ENCODE results near the gene LHFPL6. TPM values are rescaled to one million over a fixed set of nuclear protein-coding genes. Genes with fewer than 3 reads are reported as not detected.

LHFPL6 gene
- total and polyA plus RNA-seq, 2 experiments from 2014 or later = 91.2 to 111 TPM

- WGBS, 2 experiments (ENCODE audit: low coverage in 1 of 2, low lambda C conversion rate in 2 of 2, missing lambda C conversion rate in 2 of 2) = 42 to 48% methylated on average over 3 of the region's 3 CpGs
- Histone ChIP-seq H2AFZ (no peak overlapping the region), H3K27ac (no peak overlapping the region), H3F3A (ENCODE audit: insufficient read depth) (peaks cover 4% of the 10 kb centered on the region; the same call in 1 of the 2 replicates), H3K4me1 (ENCODE audit: insufficient read depth) (peaks cover 12% of the 10 kb centered on the region; the same call in 1 of the 2 replicates), H3K9me2 (ENCODE audit: insufficient read depth) (no peaks in the 10 kb centered on the region), H4K20me1 (ENCODE audit: insufficient read depth) (no peaks in the 10 kb centered on the region), H3K4me2 (ENCODE audit: unreplicated experiment) (no peak overlapping the region), H3K27me3 (replicated peaks; ENCODE audit: insufficient read depth) (no peaks in the 10 kb centered on the region), H3K9me3 (ENCODE audit: low read depth) (no peaks in the 10 kb centered on the region), H3K9ac (no peak overlapping the region), H3K79me2 (ENCODE audit: insufficient read depth) (no peaks in the 10 kb centered on the region), H3K4me3 (no peak overlapping the region), H3K36me3 (ENCODE audit: low read depth) (no peaks in the 10 kb centered on the region)
- in situ Hi-C loops (cut with MboI) = no loop called here
- TF ChIP-seq EZH2phosphoT487 (IDR thresholded peaks at IDR 0.05; ENCODE audit: insufficient read depth, low read depth) = no peak
- TF ChIP-seq EZH2 (IDR thresholded peaks at IDR 0.05; ENCODE audit: insufficient read depth, poor library complexity, severe bottlenecking) = no peak
- no peak for DNase-seq
These were observed 217.3 kb downstream of the LHFPL6 start for GRCh38 chr13:39385621-39386231.

- Histone ChIP-seq H3K4me1 (ENCODE audit: insufficient read depth) (peaks cover 13% of the 10 kb centered on the region; the same call in 1 of the 2 replicates), H3K9ac (no peak overlapping the region), H3K9me3 (ENCODE audit: low read depth) (no peaks in the 10 kb centered on the region), H3K36me3 (ENCODE audit: low read depth) (no peaks in the 10 kb centered on the region), H2AFZ (no peak overlapping the region), H3K27ac (no peak overlapping the region), H3K4me2 (ENCODE audit: unreplicated experiment) (no peak overlapping the region), H3K79me2 (ENCODE audit: insufficient read depth) (no peaks in the 10 kb centered on the region), H4K20me1 (ENCODE audit: insufficient read depth) (no peaks in the 10 kb centered on the region), H3K9me2 (ENCODE audit: insufficient read depth) (no peaks in the 10 kb centered on the region), H3K4me3 (no peak overlapping the region), H3K27me3 (replicated peaks; ENCODE audit: insufficient read depth) (no peaks in the 10 kb centered on the region), H3F3A (ENCODE audit: insufficient read depth) (peaks cover 4% of the 10 kb centered on the region; the same call in 1 of the 2 replicates)
- peak; percentile 27 for DNase-seq
- 73 to 77% methylated on average over 4 of the region's 4 CpGs for WGBS, 2 experiments (ENCODE audit: low coverage in 1 of 2, low lambda C conversion rate in 2 of 2, missing lambda C conversion rate in 2 of 2)
- no peak for TF ChIP-seq EZH2 (IDR thresholded peaks at IDR 0.05; ENCODE audit: insufficient read depth, poor library complexity, severe bottlenecking)
- no peak for TF ChIP-seq EZH2phosphoT487 (IDR thresholded peaks at IDR 0.05; ENCODE audit: insufficient read depth, low read depth)
- in situ Hi-C loops (cut with MboI) = no loop called here
These were observed 217.8 kb downstream of the LHFPL6 start for GRCh38 chr13:39385154-39385553.

GRCh38 chr13:39381456-39381855, 221.5 kb downstream of the LHFPL6 start:
- Histone ChIP-seq H2AFZ (no peak overlapping the region), H3K9me2 (ENCODE audit: insufficient read depth) (no peaks in the 10 kb centered on the region), H4K20me1 (ENCODE audit: insufficient read depth) (no peaks in the 10 kb centered on the region), H3K27me3 (replicated peaks; ENCODE audit: insufficient read depth) (no peaks in the 10 kb centered on the region), H3K36me3 (ENCODE audit: low read depth) (no peaks in the 10 kb centered on the region), H3K9me3 (ENCODE audit: low read depth) (no peaks in the 10 kb centered on the region), H3K27ac (no peak overlapping the region), H3K4me2 (ENCODE audit: unreplicated experiment) (no peak overlapping the region), H3F3A (ENCODE audit: insufficient read depth) (peaks cover 4% of the 10 kb centered on the region; the same call in 1 of the 2 replicates), H3K4me3 (no peak overlapping the region), H3K9ac (no peak overlapping the region), H3K79me2 (ENCODE audit: insufficient read depth) (no peaks in the 10 kb centered on the region), H3K4me1 (ENCODE audit: insufficient read depth) (peaks cover 20% of the 10 kb centered on the region)
- WGBS, 2 experiments (ENCODE audit: low coverage in 1 of 2, low lambda C conversion rate in 2 of 2, missing lambda C conversion rate in 2 of 2) = 79 to 86% methylated on average over 2 of the region's 2 CpGs
- TF ChIP-seq EZH2 (IDR thresholded peaks at IDR 0.05; ENCODE audit: insufficient read depth, poor library complexity, severe bottlenecking) (no peak), EZH2phosphoT487 (IDR thresholded peaks at IDR 0.05; ENCODE audit: insufficient read depth, low read depth) (no peak)
- in situ Hi-C loops (cut with MboI) = no loop called here
- DNase-seq = no peak

- Histone ChIP-seq H3K4me2 (ENCODE audit: unreplicated experiment) (no peak overlapping the region), H3K9ac (no peak overlapping the region), H3K27me3 (replicated peaks; ENCODE audit: insufficient read depth) (no peaks in the 10 kb centered on the region), H3F3A (ENCODE audit: insufficient read depth) (peaks cover 2% of the 10 kb centered on the region; the same call in 1 of the 2 replicates), H4K20me1 (ENCODE audit: insufficient read depth) (no peaks in the 10 kb centered on the region), H3K36me3 (ENCODE audit: low read depth) (no peaks in the 10 kb centered on the region), H3K4me3 (no peak overlapping the region), H2AFZ (no peak overlapping the region), H3K9me2 (ENCODE audit: insufficient read depth) (no peaks in the 10 kb centered on the region), H3K9me3 (ENCODE audit: low read depth) (no peaks in the 10 kb centered on the region), H3K27ac (no peak overlapping the region), H3K79me2 (ENCODE audit: insufficient read depth) (no peaks in the 10 kb centered on the region), H3K4me1 (ENCODE audit: insufficient read depth) (peaks cover 10% of the 10 kb centered on the region)
- TF ChIP-seq EZH2phosphoT487 (IDR thresholded peaks at IDR 0.05; ENCODE audit: insufficient read depth, low read depth) (no peak), EZH2 (IDR thresholded peaks at IDR 0.05; ENCODE audit: insufficient read depth, poor library complexity, severe bottlenecking) (no peak)
- DNase-seq = peak; percentile 10
- in situ Hi-C loops (cut with MboI) = no loop called here
- WGBS, 2 experiments (ENCODE audit: low coverage in 1 of 2, low lambda C conversion rate in 2 of 2, missing lambda C conversion rate in 2 of 2) = 94 to 96% methylated on average over 4 of the region's 4 CpGs
These were observed 223.0 kb downstream of the LHFPL6 start for GRCh38 chr13:39379667-39380655.

All from GM23248 (cell line).